ENCODE measurements around the gene VPS33A.

VPS33A gene

GRCh38 chr12:122306407-122306806, 40.1 kb upstream of the VPS33A start:
- peak; percentile 11 for DNase-seq (ENCODE audit: low read depth)
- no peak overlapping the region for H3K4me3 ChIP-seq (ENCODE audit: low read depth, low read length)
- TF ChIP-seq CTCF (IDR thresholded peaks at IDR 0.05; ENCODE audit: insufficient read depth, low read depth, low read length, missing control alignments), result peak; percentile 3

- no peak for TF ChIP-seq CTCF (IDR thresholded peaks at IDR 0.05; ENCODE audit: insufficient read depth, low read depth, low read length, missing control alignments)
- no peak overlapping the region for H3K4me3 ChIP-seq (ENCODE audit: low read depth, low read length)
- DNase-seq (ENCODE audit: low read depth), result no peak
Observed at GRCh38 chr12:122304924-122305323, 38.6 kb upstream of the VPS33A start.

- TF ChIP-seq CTCF (IDR thresholded peaks at IDR 0.05; ENCODE audit: insufficient read depth, low read depth, low read length, missing control alignments), result no peak
- no peak for DNase-seq (ENCODE audit: low read depth)
Observed at GRCh38 chr12:122303068-122303467, 36.8 kb upstream of the VPS33A start.

GRCh38 chr12:122298071-122298748, 31.9 kb upstream of the VPS33A start:
- H3K4me3 ChIP-seq (ENCODE audit: low read depth, low read length), result no peak overlapping the region
- no peak for TF ChIP-seq CTCF (IDR thresholded peaks at IDR 0.05; ENCODE audit: insufficient read depth, low read depth, low read length, missing control alignments)

More at GRCh38 chr12:122303068-122303467, 36.8 kb upstream of the VPS33A start:
- no peak overlapping the region for H3K4me3 ChIP-seq (ENCODE audit: low read depth, low read length)

GRCh38 chr12:122297494-122297893, 31.2 kb upstream of the VPS33A start:
- no peak for DNase-seq (ENCODE audit: low read depth)

More at GRCh38 chr12:122298071-122298748, 31.9 kb upstream of the VPS33A start:
- DNase-seq (ENCODE audit: low read depth), result no peak

GRCh38 chr12:122295877-122296276, 29.6 kb upstream of the VPS33A start:
- H3K4me3 ChIP-seq (ENCODE audit: low read depth, low read length), result no peak overlapping the region
- TF ChIP-seq CTCF (IDR thresholded peaks at IDR 0.05; ENCODE audit: insufficient read depth, low read depth, low read length, missing control alignments), result no peak
- DNase-seq (ENCODE audit: low read depth), result no peak

More at GRCh38 chr12:122297494-122297893, 31.2 kb upstream of the VPS33A start:
- no peak for TF ChIP-seq CTCF (IDR thresholded peaks at IDR 0.05; ENCODE audit: insufficient read depth, low read depth, low read length, missing control alignments)
- no peak overlapping the region for H3K4me3 ChIP-seq (ENCODE audit: low read depth, low read length)

GRCh38 chr12:122293081-122293480, 26.8 kb upstream of the VPS33A start:
- H3K4me3 ChIP-seq (ENCODE audit: low read depth, low read length), result no peak overlapping the region
- TF ChIP-seq CTCF (IDR thresholded peaks at IDR 0.05; ENCODE audit: insufficient read depth, low read depth, low read length, missing control alignments), result no peak
- DNase-seq (ENCODE audit: low read depth), result peak; percentile 84

Measured in GM12865 (cell line).